Suprapubic skin (tissue), 3 donors: ENCODE measurements around the gene JMJD1C.

Source experiments
- CTCF ChIP-seq, 2 donors: fragments of 200-600 bp in 1 of 2; fragments of 450-650 bp in 1 of 2; sonication (generic) in 1 of 2; IDR thresholded peaks; one replicate each; pipeline ENCODE4 v1.5.1; 2016 to 2019; ENCODE audit warnings: antibody characterized with exemption in 2 of 2, mild to moderate bottlenecking in 1 of 2, moderate library complexity in 1 of 2
- POLR2AphosphoS5 ChIP-seq, 3 donors: sonication (generic); formaldehyde crosslinking; IDR thresholded peaks; one replicate each; pipeline ENCODE4 v1.6.1; 2017; ENCODE audit warnings: antibody characterized with exemption in 3 of 3

- TF ChIP-seq CTCF (IDR thresholded peaks at IDR 0.05): no peak
- no peak for TF ChIP-seq POLR2AphosphoS5 (IDR thresholded peaks at IDR 0.05)
Measured at GRCh38 chr10:63455507-63455906, 10.3 kb downstream of the JMJD1C start.
